Measurements from ENCODE around the gene TMEM135.
"Not testable (repeated sequence)": the region's sequence is repeated elsewhere in the genome, so short reads cannot be mapped to it uniquely, and the experiment has no call there.

The TMEM135 gene

DNA sequence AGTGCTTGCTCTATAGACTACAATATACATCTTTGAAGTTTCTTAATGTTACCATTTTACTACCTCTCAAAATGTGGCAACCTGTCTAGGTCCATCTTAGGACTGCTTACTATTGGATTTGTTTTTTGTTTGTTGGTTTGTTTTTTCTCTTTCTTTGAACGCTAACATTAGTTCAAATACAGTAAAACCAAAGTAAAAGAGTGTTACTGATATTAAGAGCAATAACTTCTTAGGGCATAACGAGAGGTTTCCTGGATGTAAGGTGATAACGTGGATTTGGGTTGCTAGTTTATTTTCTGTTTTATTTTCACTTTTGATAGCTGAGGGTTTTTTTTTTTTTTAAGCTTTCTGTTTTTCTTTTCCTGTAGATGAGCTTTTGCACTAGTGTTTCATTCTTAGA lies 43.6 kb downstream of the TMEM135 start:
- DNase-seq = no peak

GRCh38 chr11:87082590-87082989 lies 44.9 kb downstream of the TMEM135 start:
- DNase-seq = no peak

- no peak for DNase-seq
These were observed 45.3 kb downstream of the TMEM135 start for GRCh38 chr11:87083029-87083428.

- DNase-seq = no peak
These were observed 54.4 kb downstream of the TMEM135 start for GRCh38 chr11:87092159-87092558.

DNA sequence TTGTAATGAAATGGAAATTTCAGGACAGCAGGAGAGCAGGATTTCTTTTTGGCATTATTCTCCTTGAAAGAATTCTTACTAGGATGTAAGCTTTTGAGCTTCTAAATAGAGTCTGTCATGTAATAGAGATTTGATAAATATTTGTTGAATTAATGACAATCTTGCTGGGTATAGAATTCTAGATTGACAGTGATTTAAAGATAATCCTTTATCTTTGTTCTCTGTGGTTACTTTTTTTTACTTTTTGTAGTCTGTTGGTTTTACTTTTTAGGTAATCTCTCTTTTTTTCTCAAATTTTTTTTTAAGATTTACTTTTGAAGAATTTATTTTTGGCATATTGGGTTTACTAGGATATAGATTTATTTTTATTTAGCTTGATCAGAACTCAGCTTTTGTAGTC lies 54.8 kb downstream of the TMEM135 start:
- no peak for DNase-seq

DNA sequence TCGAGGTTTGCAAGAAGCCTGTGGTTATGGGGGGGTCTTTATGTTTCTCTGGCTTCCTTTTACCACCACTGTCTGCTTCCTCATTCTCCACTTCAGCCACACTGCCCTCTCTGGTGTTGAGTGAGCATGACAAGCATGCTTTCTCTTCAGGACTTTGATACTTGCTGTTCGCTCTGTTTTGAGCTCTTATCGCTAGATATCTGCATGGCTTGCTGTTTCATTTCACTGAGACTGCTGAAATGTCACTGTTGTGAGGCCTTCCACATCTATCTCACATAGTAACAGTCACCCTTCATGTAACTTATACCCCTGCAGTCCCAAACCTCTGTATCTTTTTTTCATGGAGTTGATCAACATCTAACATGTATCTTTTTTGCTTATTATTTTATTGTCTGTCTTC lies 59.8 kb downstream of the TMEM135 start:
- DNase-seq = peak; percentile 21

- no peak for DNase-seq
These were observed 64.3 kb downstream of the TMEM135 start for GRCh38 chr11:87101956-87102580.

GRCh38 chr11:87105826-87106225 lies 68.1 kb downstream of the TMEM135 start:
- not testable (repeated sequence) for DNase-seq

- not testable (repeated sequence) for DNase-seq
These were observed 69.6 kb downstream of the TMEM135 start for GRCh38 chr11:87107379-87107778.

DNA sequence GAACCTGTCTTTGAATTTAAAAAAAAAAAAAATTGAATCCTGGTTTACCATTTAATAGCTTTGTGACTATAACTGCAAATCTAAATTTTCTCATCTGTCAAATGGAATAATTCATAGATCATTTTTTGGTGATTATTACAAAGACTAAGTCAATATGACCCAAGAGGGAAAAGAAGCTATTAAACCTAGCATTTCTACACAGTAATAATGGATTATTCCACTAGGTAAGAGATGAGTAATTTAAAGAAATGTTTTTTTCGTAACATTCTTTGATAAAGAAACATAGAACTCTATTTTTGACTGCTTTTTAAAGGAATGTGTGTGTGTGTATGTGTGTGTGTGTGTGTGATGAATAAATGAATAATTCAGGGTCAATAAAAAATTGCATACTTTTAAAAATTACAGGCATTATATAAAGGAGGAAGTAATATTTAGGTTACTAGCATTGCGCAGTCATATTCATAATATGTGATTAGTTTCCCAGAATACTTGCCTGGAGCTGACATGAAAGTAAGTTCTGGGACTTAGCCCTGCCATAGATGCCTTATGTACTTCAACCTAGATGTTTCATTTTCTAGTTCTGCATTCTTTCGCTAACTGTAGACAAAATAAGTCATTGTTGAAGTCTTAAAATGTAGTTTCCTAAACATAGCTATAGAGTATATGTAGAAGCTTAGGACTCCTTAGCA lies 72.9 kb downstream of the TMEM135 start:
- DNase-seq = no peak

DNA sequence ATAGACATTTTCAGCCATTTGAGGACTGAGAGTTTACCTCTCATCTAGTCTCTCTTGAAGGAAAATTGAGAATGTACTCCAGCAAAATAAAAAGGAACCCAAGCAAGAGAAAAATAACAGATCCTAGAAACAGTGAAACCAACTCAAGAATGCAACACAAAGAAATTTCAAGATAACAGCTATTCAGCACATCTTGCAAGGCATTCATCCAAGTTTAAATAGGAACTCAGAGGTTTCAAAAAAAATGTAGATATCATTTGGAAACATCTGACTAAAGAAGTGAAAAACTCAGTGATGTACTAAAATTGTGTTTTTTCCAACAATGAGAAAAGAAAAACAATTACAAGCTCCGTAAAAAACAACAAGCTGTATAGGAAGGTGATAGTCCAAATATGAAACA lies 76.4 kb downstream of the TMEM135 start:
- no peak for DNase-seq

GRCh38 chr11:87116185-87116584 lies 78.5 kb downstream of the TMEM135 start:
- DNase-seq = no peak

- DNase-seq = no peak
These were observed 83.2 kb downstream of the TMEM135 start for GRCh38 chr11:87120937-87121336.

DNA sequence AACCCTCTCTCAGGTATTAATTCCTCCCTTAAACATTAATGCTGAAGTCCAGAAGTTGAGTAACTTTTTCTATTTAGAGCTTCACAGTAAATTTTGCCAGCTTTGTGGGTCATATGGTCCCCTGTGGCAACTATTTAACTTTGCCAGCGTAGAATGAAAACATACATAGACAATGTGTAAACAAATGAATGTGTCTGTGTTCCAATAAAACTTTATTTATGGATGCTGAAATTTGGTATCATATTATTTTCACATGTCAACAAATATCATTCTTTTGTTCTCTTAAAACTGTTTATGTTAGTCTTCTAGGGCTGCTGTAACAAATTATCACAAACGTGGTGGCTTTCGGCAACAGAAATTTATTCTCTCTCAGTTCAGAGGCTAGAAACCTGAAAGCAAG lies 85.1 kb downstream of the TMEM135 start:
- DNase-seq = no peak

DNA sequence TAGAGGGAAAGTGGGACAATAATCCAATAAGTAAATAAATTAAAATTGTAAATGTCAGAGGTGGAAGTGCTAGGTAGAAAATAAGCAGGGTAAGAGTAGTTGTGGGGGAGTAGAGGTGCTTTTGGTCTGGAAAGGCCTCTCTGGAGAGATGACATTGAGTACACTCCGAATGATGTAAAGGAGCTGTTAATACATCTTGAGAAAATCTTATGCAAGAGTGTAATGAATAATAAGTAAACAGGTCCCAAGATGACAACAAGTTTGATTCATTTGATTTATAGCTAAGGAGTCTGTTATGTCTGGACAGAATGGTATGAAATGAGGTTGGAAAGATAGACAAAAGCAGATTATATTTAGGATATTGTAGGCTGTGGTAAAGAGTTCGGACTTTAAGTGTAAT lies 87.5 kb downstream of the TMEM135 start:
- no peak for DNase-seq

DNA sequence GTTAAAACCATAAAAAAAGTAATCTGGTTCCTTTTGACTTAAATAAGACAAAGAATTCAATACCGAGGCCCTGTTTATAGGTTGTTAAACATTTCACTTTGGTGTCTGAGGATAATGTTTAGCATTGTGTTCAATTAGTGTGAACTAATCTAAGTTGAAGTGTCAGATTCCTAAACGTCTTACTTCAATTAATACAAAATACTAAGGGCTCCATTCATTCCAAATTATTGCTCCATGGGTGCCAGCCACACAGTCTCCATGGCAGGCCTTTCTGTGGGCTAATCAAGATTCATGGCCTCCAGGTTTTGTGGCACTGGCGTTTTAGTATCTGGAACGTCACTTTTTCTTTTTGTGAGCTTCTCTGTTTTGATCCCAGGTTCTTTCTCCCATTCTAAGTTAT lies 89.4 kb downstream of the TMEM135 start:
- DNase-seq = no peak

DNA sequence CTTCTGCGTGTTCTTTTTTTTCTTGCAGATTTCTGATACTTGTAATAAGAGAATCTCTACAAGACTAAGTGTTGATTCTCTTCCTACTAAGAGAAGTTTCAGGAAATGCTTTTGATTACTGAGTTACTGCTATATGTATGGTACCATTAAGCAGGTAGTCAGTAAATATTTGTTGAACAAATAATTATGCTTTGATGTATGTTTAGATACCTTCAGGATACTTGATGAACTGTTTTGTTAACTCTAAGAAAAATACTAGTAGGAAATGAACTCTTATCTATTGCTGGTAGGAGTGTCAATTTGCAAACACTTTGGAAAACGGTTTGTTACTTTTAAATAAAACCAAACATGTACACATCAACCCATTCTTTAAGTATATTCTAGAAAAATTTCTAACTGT lies 90.6 kb downstream of the TMEM135 start:
- no peak for DNase-seq

- DNase-seq = no peak
These were observed 96.9 kb downstream of the TMEM135 start for GRCh38 chr11:87134524-87135106.

DNA sequence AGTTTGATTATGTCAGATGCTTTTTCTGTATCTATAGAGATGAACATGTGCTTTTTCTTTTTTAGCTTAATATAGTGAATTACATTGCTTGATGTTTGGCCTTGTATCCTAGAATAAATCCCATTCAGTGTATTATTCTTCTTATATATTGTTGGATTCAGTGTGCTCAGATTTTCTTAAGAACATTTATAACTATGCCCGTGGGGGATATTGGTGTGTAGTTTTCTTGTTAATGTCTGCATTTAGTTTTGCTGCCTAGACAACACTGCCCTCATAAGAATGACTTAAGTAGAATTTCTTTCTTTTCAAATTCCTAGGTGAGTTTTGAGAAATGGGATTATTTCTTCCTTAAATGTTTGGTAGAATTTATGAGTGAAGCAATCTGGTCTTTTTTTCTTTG lies 98.5 kb downstream of the TMEM135 start:
- DNase-seq = no peak

- no peak for DNase-seq
These were observed 100.0 kb downstream of the TMEM135 start for GRCh38 chr11:87137711-87138110.

DNA sequence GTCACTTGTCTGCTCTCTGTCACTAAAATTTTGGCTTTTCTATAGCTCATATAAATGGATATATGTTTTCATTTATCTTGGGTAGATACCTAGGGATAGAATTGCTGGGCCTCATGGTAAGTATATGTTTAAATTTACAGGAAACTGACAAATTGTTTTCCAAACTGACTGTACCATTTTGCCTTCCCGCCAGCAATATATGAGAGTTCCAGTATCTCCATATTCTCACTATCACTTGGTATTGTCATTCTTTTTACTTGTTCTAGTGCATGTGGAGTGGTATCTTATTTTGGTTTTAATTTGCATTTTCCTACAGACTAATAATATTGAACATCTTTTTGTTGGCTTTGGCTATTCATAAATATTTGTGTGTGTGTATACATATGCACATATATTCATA lies 101.7 kb downstream of the TMEM135 start:
- no peak for DNase-seq

DNA sequence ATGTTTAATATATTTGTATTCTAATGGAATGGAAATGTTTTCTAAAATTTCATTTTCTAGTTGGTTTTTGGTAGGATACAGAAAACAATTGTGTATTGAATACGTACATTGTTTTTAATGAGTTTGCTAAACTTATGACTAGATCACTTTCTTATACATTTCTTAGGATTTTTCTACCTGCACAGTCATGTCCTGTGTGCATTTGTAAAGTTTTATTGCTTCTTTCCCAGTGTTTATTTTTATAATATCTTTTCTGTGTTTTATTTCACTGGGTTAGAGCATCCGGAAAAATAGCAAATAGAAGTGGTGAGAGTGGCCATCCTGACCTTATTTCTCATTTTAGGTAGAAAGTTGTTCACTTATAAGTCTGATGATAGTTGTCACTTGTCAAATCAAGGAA lies 103.6 kb downstream of the TMEM135 start:
- no peak for DNase-seq

GRCh38 chr11:87141980-87142514 lies 104.3 kb downstream of the TMEM135 start:
- DNase-seq = no peak

- no peak for DNase-seq
These were observed 104.9 kb downstream of the TMEM135 start for GRCh38 chr11:87142594-87142993.

Measured in activated CD4-positive, alpha-beta T cell treated with anti-CD3 and anti-CD28 coated beads, Interleukin-2, amount 50 U/mL, for 1 hour (primary cell).